Activated CD4-positive, alpha-beta T cell treated with anti-CD3 and anti-CD28 coated beads for 1 hour (primary cell): ENCODE data around the gene OR1F1.
"Not testable (repeated sequence)": the region's sequence is repeated elsewhere in the genome, so short reads cannot be mapped to it uniquely, and the experiment has no call there.

Source experiments
- DNase-seq: peaks from one replicate; pipeline ENCODE4 v3.0.0-alpha.2; 2020

The OR1F1 gene

GRCh38 chr16:3152027-3152276 is 36.1 kb upstream of the OR1F1 start:
- DNase-seq: no peak

GRCh38 chr16:3152277-3152990 is 35.6 kb upstream of the OR1F1 start:
- DNase-seq: peak; percentile 63

GRCh38 chr16:3152991-3153368 is 35.0 kb upstream of the OR1F1 start:
- no peak for DNase-seq

GRCh38 chr16:3155181-3155580 is 32.8 kb upstream of the OR1F1 start:
- no peak for DNase-seq

GRCh38 chr16:3155972-3156371 is 32.0 kb upstream of the OR1F1 start:
- no peak for DNase-seq

- peak; percentile 41 for DNase-seq
These were observed 30.6 kb upstream of the OR1F1 start for GRCh38 chr16:3157229-3158025.

GRCh38 chr16:3158026-3158509 is 29.9 kb upstream of the OR1F1 start:
- DNase-seq: no peak

- peak; percentile 91 for DNase-seq
These were observed 29.3 kb upstream of the OR1F1 start for GRCh38 chr16:3158510-3159314.

- no peak for DNase-seq
These were observed 26.6 kb upstream of the OR1F1 start for GRCh38 chr16:3161235-3162018.

GRCh38 chr16:3164121-3164991 is 23.6 kb upstream of the OR1F1 start:
- DNase-seq: no peak

GRCh38 chr16:3165111-3165822 is 22.7 kb upstream of the OR1F1 start:
- no peak for DNase-seq

GRCh38 chr16:3166505-3166886 is 21.5 kb upstream of the OR1F1 start:
- no peak for DNase-seq

- DNase-seq: not testable (repeated sequence)
These were observed 19.3 kb upstream of the OR1F1 start for GRCh38 chr16:3168729-3169128.

GRCh38 chr16:3170440-3171180 is 17.4 kb upstream of the OR1F1 start:
- no peak for DNase-seq

GRCh38 chr16:3171181-3171854 is 16.7 kb upstream of the OR1F1 start:
- DNase-seq: peak; percentile 41

- no peak for DNase-seq
These were observed 16.0 kb upstream of the OR1F1 start for GRCh38 chr16:3171855-3172593.

GRCh38 chr16:3173892-3174617 is 13.9 kb upstream of the OR1F1 start:
- no peak for DNase-seq

- DNase-seq: no peak
These were observed 13.3 kb upstream of the OR1F1 start for GRCh38 chr16:3174618-3175148.
